GM10266 (cell line): ENCODE measurements around the gene PTP4A2.

Experiments used
- DNase-seq: peaks from one replicate; pipeline ENCODE4 v3.0.0; 2012; ENCODE audit errors: extremely low spot score
- CTCF ChIP-seq: IDR thresholded peaks from 2 replicates; pipeline ENCODE4 v1.5.1; 2012; ENCODE audit warnings: mild to moderate bottlenecking, low read depth; ENCODE audit not compliant: control insufficient read depth, insufficient read depth; ENCODE audit errors: missing control alignments

The PTP4A2 gene

DNA sequence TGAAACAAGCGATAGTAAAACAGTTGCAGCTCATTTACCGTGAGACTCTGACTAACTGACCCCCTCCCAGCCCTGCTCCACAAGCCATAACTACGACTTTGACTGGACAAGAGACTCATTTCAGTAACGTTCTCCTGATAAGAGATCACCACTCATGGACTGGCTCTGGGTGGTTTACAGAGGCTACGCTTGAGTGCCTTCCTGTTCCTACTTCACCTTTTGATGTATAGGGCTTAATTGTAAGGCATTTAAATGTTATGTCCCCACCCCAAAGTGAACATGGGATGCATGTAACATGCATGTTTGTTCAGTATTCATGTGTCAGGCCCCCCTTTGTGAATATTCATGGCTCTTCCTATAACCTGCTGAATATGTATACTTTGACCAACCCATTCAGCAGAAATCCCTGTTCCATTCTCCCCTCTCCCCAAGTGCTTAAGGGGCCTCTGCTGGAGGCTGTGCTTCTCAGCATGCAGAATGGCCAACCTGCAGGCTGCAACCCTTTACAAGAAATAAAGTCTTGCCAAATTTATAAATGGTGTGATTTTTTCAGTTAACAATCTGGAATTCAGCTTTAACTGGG, 71.6 kb downstream of the PTP4A2 start:
- DNase-seq = peak; percentile 53
- no peak for TF ChIP-seq CTCF

GRCh38 chr1:31865728-31866449, 72.3 kb downstream of the PTP4A2 start:
- no peak for DNase-seq
- no peak for TF ChIP-seq CTCF

GRCh38 chr1:31862071-31862470, 76.1 kb downstream of the PTP4A2 start:
- DNase-seq = no peak
- no peak for TF ChIP-seq CTCF

DNA sequence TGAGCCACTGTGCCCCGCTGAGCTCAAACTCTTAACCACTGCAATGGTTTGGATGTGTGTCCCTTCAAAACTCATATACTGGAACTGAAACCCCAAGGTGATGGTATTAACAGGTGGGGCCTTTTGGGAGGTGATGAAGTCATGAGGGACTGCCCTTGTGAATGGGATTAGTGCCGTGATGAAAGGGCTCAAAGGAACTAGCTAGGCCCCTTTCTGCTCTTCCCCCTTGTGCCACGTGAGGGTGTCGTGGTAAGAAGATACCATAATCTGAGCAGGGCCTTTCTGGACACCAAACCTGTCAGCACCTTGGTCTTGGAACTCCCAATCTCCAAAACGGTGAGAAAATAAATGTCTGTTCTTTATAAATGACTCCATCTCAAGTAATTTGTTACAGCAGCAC, 76.8 kb downstream of the PTP4A2 start:
- TF ChIP-seq CTCF = peak; percentile 39
- DNase-seq = no peak

DNA sequence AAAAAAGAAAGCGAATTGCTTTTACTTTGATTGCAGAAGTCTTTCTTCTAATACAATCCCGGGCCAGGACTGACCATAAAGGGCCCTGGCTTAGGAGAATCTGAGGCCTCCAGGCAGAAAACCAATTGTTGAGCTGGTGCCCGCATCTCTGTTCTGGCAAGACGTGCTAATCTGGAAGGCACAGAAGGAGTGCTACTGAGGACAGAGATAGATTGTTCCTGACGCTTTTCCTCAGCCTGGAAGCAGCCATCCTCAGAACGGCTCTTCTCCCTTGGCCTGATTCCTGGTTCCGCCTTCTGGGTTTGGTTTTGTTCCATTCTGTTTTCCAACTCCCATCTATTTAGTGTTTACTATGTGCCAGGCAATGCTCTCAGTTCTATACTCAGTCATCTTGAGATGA, 77.6 kb downstream of the PTP4A2 start:
- TF ChIP-seq CTCF = no peak

GRCh38 chr1:31859719-31860118, 78.4 kb downstream of the PTP4A2 start:
- TF ChIP-seq CTCF = no peak
- no peak for DNase-seq

More for the DNA sequence above, 77.6 kb downstream of the PTP4A2 start:
- DNase-seq = no peak

DNA sequence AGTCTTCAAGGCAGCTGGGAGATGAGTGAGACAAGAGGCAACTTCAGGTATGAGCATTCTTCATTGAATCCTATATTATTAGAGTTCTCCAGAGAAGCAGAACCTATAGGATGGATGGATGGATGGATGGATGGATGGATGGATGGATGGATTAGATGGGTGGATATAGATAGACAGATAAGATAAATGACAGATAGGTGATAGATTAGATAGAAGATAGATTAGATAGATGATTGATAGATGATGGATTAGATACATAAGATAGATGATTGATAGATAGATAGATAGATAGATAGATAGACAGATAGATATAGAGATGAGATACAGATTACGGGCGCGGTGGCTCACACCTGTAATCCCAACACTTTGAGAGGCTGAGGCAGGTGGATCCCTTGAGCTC, 79.1 kb downstream of the PTP4A2 start:
- no peak for TF ChIP-seq CTCF
- DNase-seq = no peak
